T-helper 22 cell (primary cell): Measurements from ENCODE around the gene GRB14.
"Not testable (repeated sequence)": the region's sequence is repeated elsewhere in the genome, so short reads cannot be mapped to it uniquely, and the experiment has no call there.

Experiments used
- DNase-seq: peaks from one replicate; pipeline ENCODE4 v3.0.0-alpha.2; 2020; ENCODE audit warnings: low read depth

Gene GRB14

GRCh38 chr2:164558450-164558849, 62.8 kb downstream of the GRB14 start:
- DNase-seq, result no peak

GRCh38 chr2:164554487-164554886, 66.8 kb downstream of the GRB14 start:
- no peak for DNase-seq

GRCh38 chr2:164551519-164551918, 69.8 kb downstream of the GRB14 start:
- no peak for DNase-seq

- DNase-seq, result not testable (repeated sequence)
These were observed 71.6 kb downstream of the GRB14 start for GRCh38 chr2:164549705-164550104.

GRCh38 chr2:164545484-164545883, 75.8 kb downstream of the GRB14 start:
- DNase-seq, result no peak

- DNase-seq, result no peak
These were observed 78.7 kb downstream of the GRB14 start for GRCh38 chr2:164542581-164543021.

GRCh38 chr2:164538240-164538866, 82.9 kb downstream of the GRB14 start:
- no peak for DNase-seq

GRCh38 chr2:164535280-164536025, 85.8 kb downstream of the GRB14 start:
- DNase-seq, result no peak

GRCh38 chr2:164530464-164530863, 90.8 kb downstream of the GRB14 start:
- DNase-seq, result no peak

- no peak for DNase-seq
These were observed 97.6 kb downstream of the GRB14 start for GRCh38 chr2:164523726-164524125.

- DNase-seq, result no peak
These were observed 98.3 kb downstream of the GRB14 start for GRCh38 chr2:164523009-164523408.

- no peak for DNase-seq
These were observed 98.7 kb downstream of the GRB14 start for GRCh38 chr2:164522561-164522981.

- no peak for DNase-seq
These were observed 105.5 kb downstream of the GRB14 start for GRCh38 chr2:164515734-164516133.

- DNase-seq, result no peak
These were observed 106.3 kb downstream of the GRB14 start for GRCh38 chr2:164515030-164515429.

GRCh38 chr2:164514491-164514890, 106.8 kb downstream of the GRB14 start:
- DNase-seq, result no peak

GRCh38 chr2:164512871-164513270, 108.4 kb downstream of the GRB14 start:
- DNase-seq, result no peak

- DNase-seq, result no peak
These were observed 109.5 kb downstream of the GRB14 start for GRCh38 chr2:164511738-164512137.

GRCh38 chr2:164510895-164511294, 110.4 kb downstream of the GRB14 start:
- DNase-seq, result no peak

GRCh38 chr2:164509137-164509877, 112.0 kb downstream of the GRB14 start:
- DNase-seq, result no peak

GRCh38 chr2:164504253-164504652, 117.0 kb downstream of the GRB14 start:
- no peak for DNase-seq

- no peak for DNase-seq
These were observed 122.4 kb downstream of the GRB14 start for GRCh38 chr2:164498836-164499235.

- DNase-seq, result no peak
These were observed 124.4 kb downstream of the GRB14 start for GRCh38 chr2:164496881-164497280.

- DNase-seq, result no peak
These were observed 124.9 kb downstream of the GRB14 start for GRCh38 chr2:164496421-164496820.
